Vagina (tissue), 2 donors: ENCODE results near the gene CPOX. TPM values are rescaled to one million over a fixed set of nuclear protein-coding genes. Genes with fewer than 3 reads are reported as not detected.
A peak's percentile ranks its signal among the peaks of the same experiment; 100 is the strongest.
"Not testable (repeated sequence)": the region's sequence is repeated elsewhere in the genome, so short reads cannot be mapped to it uniquely, and the experiment has no call there.

Experiments used
- DNase-seq, 2 donors: peaks; one replicate each; pipeline ENCODE4 v3.0.0-alpha.2; 2017; ENCODE audit errors: extremely low spot score in 2 of 2
- H3K27ac ChIP-seq: fragments of 200-600 bp; sonication (generic); one replicate; pipeline ENCODE4 v1.5.1; 2019
- H3K27me3 ChIP-seq: fragments of 200-600 bp; sonication (generic); one replicate; pipeline ENCODE4 v1.5.1; 2019
- H3K36me3 ChIP-seq, 2 donors: fragments of 200-600 bp; sonication (generic); one replicate each; pipeline ENCODE4 v1.5.1; 2017 to 2019
- H3K4me1 ChIP-seq: fragments of 200-600 bp; sonication (generic); one replicate; pipeline ENCODE4 v1.5.1; 2019
- H3K4me3 ChIP-seq, 2 donors: fragments of 200-600 bp; sonication (generic); 1 replicate in 1 of 2; 2 replicates in 1 of 2; pipeline ENCODE4 v1.5.1; 2016 to 2019
- H3K9me3 ChIP-seq: fragments of 200-600 bp; sonication (generic); one replicate; pipeline ENCODE4 v1.5.1; 2019
- POLR2A ChIP-seq, 2 donors: fragments of 450-650 bp; IDR thresholded peaks; one replicate each; pipeline ENCODE4 v1.6.1; 2017; ENCODE audit warnings: antibody characterized with exemption in 2 of 2, mild to moderate bottlenecking in 2 of 2, moderate library complexity in 2 of 2
- POLR2AphosphoS5 ChIP-seq, 2 donors: sonication (generic); formaldehyde crosslinking; IDR thresholded peaks; one replicate each; pipeline ENCODE4 v1.9.0; 2017; ENCODE audit warnings: antibody characterized with exemption in 2 of 2, mild to moderate bottlenecking in 2 of 2, low read depth in 1 of 2; ENCODE audit not compliant: insufficient read depth in 1 of 2
- intact Hi-C: fragments of 100-400 bp; cut with DNase I; formaldehyde crosslinking; loops from one replicate; pipeline ENCODE4 v1.15.1; 2023
- total RNA-seq: library from RNA; depleted of rRNA; stranded (reverse); fragments of >200 nt; gene quantifications from one replicate; pipeline ENCODE4 v1.2.3, GENCODE V29; 2016
- TF ChIP-seq, protein P1 (sequence below), 3 experiments: fragments of 450-650 bp in 2 of 3; fragments of 200-600 bp in 1 of 3; sonication (generic) in 1 of 3; IDR thresholded peaks; one replicate each; pipeline ENCODE4 v1.5.1; 2017 to 2019; ENCODE audit warnings: antibody characterized with exemption in 3 of 3, mild to moderate bottlenecking in 2 of 3, moderate library complexity in 2 of 3

Gene CPOX
- total RNA-seq, 1 donor from 2014 or later, result 21.4 TPM

DNA sequence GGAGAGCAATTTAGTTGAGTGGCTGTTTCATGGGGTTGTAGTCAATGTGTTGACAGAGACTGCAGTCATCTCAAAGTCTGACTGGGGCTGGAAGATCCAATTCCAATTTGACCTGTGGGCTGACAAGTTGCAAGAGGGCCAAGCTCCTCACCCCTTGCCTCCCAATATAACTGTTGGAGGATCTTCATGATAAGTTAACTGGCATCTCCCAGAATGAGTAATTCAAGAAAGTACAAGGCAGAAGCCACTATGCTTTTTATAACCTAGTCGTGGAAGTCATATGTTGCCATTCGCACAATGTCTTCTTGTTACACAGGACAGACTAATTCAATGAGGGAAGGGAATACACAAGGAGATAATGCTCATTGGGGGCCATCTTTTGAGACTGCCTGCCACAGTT, 32.5 kb downstream of the CPOX start:
- Histone ChIP-seq H3K9me3 (no peaks in the 10 kb centered on the region), H3K27me3 (no peaks in the 10 kb centered on the region), H3K36me3 (no peaks in the 10 kb centered on the region), H3K4me1 (no peaks in the 10 kb centered on the region), H3K27ac (no peak overlapping the region), H3K4me3 (no peak overlapping the region)
- TF ChIP-seq POLR2AphosphoS5 (IDR thresholded peaks at IDR 0.05; ENCODE audit: insufficient read depth in 1 of 2, low read depth in 1 of 2), result no peak
- TF ChIP-seq, protein P1, sequence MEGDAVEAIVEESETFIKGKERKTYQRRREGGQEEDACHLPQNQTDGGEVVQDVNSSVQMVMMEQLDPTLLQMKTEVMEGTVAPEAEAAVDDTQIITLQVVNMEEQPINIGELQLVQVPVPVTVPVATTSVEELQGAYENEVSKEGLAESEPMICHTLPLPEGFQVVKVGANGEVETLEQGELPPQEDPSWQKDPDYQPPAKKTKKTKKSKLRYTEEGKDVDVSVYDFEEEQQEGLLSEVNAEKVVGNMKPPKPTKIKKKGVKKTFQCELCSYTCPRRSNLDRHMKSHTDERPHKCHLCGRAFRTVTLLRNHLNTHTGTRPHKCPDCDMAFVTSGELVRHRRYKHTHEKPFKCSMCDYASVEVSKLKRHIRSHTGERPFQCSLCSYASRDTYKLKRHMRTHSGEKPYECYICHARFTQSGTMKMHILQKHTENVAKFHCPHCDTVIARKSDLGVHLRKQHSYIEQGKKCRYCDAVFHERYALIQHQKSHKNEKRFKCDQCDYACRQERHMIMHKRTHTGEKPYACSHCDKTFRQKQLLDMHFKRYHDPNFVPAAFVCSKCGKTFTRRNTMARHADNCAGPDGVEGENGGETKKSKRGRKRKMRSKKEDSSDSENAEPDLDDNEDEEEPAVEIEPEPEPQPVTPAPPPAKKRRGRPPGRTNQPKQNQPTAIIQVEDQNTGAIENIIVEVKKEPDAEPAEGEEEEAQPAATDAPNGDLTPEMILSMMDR (IDR thresholded peaks at IDR 0.05), result no peak
- intact Hi-C loops, result no loop called here
- no peak for DNase-seq

DNA sequence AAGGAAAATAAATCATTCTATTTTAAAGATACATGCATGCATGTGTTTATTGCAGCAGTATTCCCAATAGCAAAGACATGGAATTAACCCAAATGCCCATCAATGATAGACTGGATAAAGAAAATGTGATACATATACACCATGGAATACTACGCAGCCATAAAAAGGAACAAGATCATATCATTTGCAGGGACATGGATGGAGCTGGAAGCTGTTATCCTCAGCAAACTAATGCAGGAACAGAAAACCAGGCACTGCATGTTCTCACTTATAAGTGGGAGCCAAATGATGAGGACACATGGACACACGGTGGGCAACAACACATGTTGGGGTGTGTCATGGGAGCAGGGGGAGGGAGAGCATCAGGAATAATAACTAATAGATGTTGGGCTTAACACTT, 33.6 kb downstream of the CPOX start:
- not testable (repeated sequence) for DNase-seq

DNA sequence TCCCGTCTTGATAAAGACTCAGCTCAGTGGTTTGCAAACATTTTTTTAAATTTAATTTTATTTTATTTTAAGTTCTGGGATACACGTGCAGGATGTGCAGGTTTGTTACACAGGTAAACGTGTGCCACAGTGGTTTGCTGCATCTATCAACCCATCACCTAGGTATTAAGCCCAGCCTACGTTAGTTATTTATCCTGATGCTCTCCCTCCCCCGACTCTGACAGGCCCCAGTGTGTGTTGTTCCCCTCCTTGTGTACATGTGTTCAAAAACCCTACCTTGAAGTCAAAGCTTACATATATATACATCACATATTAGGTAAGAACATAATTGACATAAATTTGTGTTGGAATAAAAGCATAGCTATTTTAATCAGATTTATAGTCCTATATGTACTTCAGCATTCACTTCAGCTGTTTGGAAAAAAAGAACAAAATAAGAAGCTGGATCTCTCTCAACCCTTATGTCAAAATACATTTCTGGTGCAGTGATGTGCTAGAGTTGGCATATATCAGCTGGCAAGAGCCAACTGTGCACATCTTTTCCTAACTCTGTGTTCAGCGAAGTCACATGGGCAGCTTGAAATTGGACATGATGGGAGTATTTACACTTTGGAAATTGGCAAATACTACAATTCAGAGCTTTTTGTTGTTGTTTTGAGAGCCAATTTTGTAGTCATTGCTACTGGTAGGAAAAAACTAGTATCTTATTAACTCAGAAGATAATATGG, 35.1 kb downstream of the CPOX start:
- no peak for DNase-seq
- intact Hi-C loops, result no loop called here
- Histone ChIP-seq H3K27ac (no peak overlapping the region), H3K4me3 (no peak overlapping the region), H3K36me3 (no peaks in the 10 kb centered on the region), H3K4me1 (no peaks in the 10 kb centered on the region), H3K27me3 (no peaks in the 10 kb centered on the region), H3K9me3 (no peaks in the 10 kb centered on the region)
- TF ChIP-seq POLR2A (IDR thresholded peaks at IDR 0.05), result no peak
- no peak for TF ChIP-seq POLR2AphosphoS5 (IDR thresholded peaks at IDR 0.05; ENCODE audit: insufficient read depth in 1 of 2, low read depth in 1 of 2)
- TF ChIP-seq, protein P1 (IDR thresholded peaks at IDR 0.05), result no peak

More for the DNA sequence above, 33.6 kb downstream of the CPOX start:
- H3K4me1 ChIP-seq, intact Hi-C loops, H3K27ac ChIP-seq, H3K4me3 ChIP-seq, H3K9me3 ChIP-seq, H3K36me3 ChIP-seq, H3K27me3 ChIP-seq: not testable (repeated sequence)

DNA sequence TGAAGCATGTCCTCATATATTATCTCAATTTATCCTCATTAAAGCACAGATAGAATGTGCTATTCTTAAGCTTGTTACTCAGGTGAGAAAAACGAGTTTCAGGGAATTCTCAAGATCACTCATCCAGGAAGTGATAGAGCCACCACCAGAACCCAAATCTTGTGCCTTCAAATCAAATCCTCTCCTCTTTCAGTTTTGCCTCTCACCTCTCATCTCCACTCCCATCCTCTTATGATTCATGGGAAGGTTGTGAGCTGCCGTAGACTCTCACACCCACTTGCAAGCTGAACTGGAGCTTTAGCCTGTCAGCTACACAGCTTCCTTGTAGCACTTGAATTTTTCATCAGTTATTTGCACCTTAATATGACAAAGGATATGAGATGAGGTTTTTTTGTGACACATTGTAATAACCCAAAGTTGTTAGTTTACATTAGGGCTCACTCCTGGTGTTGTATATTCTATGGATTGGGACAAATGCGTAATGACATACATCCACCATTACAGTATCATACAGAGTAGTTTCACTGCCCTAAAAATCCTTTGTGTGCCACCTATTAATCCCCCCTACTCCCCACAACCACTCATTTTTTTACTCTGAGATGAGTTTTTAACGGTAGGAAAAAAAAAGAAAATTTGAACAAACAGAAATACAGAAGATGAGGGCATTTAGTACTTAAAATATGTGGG, 35.9 kb downstream of the CPOX start:
- no peaks in the 10 kb centered on the region for H3K9me3 ChIP-seq
- H3K4me3 ChIP-seq, result no peak overlapping the region
- no peaks in the 10 kb centered on the region for H3K36me3 ChIP-seq
- TF ChIP-seq POLR2AphosphoS5 (IDR thresholded peaks at IDR 0.05; ENCODE audit: insufficient read depth in 1 of 2, low read depth in 1 of 2) (no peak), POLR2A (IDR thresholded peaks at IDR 0.05) (no peak)
- TF ChIP-seq, protein P1 (IDR thresholded peaks at IDR 0.05), result no peak
- intact Hi-C loops, result no loop called here
- H3K27me3 ChIP-seq, result no peaks in the 10 kb centered on the region
- H3K27ac ChIP-seq, result no peak overlapping the region
- H3K4me1 ChIP-seq, result no peaks in the 10 kb centered on the region
- no peak for DNase-seq

DNA sequence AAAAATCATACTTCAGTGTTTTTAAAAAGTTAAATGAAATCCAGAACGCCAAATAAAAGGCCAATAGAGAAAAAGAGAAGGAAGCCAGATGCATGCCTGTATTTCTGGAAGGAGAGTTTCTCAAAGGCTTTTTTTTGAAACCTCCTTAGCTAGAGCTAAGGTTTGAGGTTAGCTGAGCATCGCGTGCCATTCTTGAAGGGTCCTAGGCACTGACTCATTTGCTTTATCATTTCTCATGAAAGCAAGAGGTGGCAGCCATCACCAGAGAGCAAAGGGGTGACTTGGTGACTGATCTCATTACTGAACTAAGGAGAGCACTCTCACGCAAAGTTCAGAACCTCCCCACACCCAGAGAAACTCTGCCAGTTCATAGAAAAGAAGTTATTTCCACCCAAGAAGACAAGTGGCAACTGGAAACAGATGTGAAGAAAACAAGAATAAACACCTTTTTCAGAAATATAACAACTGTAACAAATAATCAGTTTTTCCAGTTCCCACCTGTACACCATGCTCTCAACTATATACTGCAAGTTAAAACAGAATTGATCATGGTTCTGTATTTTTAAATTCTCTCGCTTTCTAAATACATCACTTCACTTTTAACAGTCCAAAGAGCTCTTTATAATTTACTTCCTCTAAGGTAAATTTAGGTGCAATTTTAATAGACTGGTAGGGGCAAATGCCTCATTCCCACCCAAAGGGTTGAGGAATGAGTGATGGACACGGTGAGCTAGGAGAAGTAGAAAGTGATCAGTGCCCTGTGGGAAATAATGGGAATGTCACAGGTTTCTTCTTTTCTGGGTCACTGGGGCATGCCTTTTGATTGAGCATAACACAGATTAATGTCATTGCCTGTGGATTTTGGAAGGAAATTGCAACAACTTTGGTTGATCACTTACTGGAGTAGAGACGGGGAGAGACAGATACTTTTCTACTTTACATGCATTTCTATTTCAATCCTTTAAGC, 37.0 kb downstream of the CPOX start:
- H3K9me3 ChIP-seq, result no peaks in the 10 kb centered on the region
- no peaks in the 10 kb centered on the region for H3K27me3 ChIP-seq
- no peak for DNase-seq
- intact Hi-C loops, result no loop called here
- H3K27ac ChIP-seq, result peak overlapping the region; percentile 28
- H3K4me3 ChIP-seq, result no peak overlapping the region
- TF ChIP-seq, protein P1 (IDR thresholded peaks at IDR 0.05), result no peak
- TF ChIP-seq POLR2A (IDR thresholded peaks at IDR 0.05), result no peak
- TF ChIP-seq POLR2AphosphoS5 (IDR thresholded peaks at IDR 0.05; ENCODE audit: insufficient read depth in 1 of 2, low read depth in 1 of 2), result no peak
- no peaks in the 10 kb centered on the region for H3K36me3 ChIP-seq
- no peaks in the 10 kb centered on the region for H3K4me1 ChIP-seq
